BJ (cell line): ENCODE data around the gene LCAT. TPM values are rescaled to one million over a fixed set of nuclear protein-coding genes. Genes with fewer than 3 reads are reported as not detected.

Source experiments
- CTCF ChIA-PET: fragments of 350-600 bp; formaldehyde crosslinking; extraction: SDS; loops from one replicate; lab custom pipeline; 2021; ENCODE audit warnings: antibody characterized with exemption, inconsistent platforms; lab: Yijun Ruan, JAX
- POLR2A ChIA-PET: fragments of 300-600 bp; sonication (Branson Sonifier 250); formaldehyde crosslinking; extraction: SDS; loops from one replicate; lab custom pipeline; 2021; ENCODE audit warnings: antibody characterized with exemption; lab: Charles Lee
- DNase-seq: peaks from one replicate; pipeline ENCODE4 v3.0.0-alpha.2; 2011; ENCODE audit warnings: low read depth
- H3K27me3 ChIP-seq: 2 replicates; pipeline ENCODE4 v1.6.0; 2011; ENCODE audit warnings: low read length; ENCODE audit not compliant: control insufficient read depth, insufficient read depth
- H3K36me3 ChIP-seq: 2 replicates; pipeline ENCODE4 v1.5.1; 2011; ENCODE audit warnings: low read length; ENCODE audit not compliant: control insufficient read depth, insufficient read depth
- H3K4me3 ChIP-seq: 2 replicates; pipeline ENCODE4 v1.5.1; 2011; ENCODE audit warnings: low read depth, mild to moderate bottlenecking, control low read depth, low read length
- polyA plus RNA-seq: library from polyadenylated mRNA; depleted of rRNA; stranded (reverse); fragments of >200 nt; gene quantifications from 2 replicates; pipeline ENCODE4 v1.2.3, GENCODE V29; 2011
- TF ChIP-seq, protein P1 (sequence below): IDR thresholded peaks from 2 replicates; pipeline ENCODE4 v1.5.1; 2011; ENCODE audit warnings: low read depth, mild to moderate bottlenecking, control low read depth, inconsistent platforms, low read length, moderate library complexity; ENCODE audit not compliant: insufficient read depth

The LCAT gene
- polyA plus RNA-seq, 1 experiment, result 13.6 TPM

DNA sequence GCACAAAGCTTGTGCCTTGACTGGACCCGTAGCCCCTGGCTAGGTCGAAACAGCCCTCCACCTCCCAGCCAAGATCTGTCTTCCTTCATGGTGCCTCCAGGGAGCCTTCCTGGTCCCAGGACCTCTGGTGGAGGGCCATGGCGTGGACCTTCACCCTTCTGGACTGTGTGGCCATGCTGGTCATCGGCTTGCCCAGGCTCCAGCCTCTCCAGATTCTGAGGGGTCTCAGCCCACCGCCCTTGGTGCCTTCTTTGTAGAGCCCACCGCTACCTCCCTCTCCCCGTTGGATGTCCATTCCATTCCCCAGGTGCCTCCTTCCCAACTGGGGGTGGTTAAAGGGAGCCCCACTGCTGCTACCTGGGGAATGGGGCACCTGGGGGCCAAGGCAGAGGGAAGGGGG is 15.8 kb downstream of the LCAT start:
- ChIA-PET CTCF (interaction anchor here (0.6 to 12.9 kb wide), 21 partner anchors 9 to 407 kb away, joined by 3 to 155 read pairs (median 4); partner anchors contain the start of genes NRN1L, PSKH1 and PSMB10), POLR2A (no interaction called here)
- no peak for DNase-seq

DNA sequence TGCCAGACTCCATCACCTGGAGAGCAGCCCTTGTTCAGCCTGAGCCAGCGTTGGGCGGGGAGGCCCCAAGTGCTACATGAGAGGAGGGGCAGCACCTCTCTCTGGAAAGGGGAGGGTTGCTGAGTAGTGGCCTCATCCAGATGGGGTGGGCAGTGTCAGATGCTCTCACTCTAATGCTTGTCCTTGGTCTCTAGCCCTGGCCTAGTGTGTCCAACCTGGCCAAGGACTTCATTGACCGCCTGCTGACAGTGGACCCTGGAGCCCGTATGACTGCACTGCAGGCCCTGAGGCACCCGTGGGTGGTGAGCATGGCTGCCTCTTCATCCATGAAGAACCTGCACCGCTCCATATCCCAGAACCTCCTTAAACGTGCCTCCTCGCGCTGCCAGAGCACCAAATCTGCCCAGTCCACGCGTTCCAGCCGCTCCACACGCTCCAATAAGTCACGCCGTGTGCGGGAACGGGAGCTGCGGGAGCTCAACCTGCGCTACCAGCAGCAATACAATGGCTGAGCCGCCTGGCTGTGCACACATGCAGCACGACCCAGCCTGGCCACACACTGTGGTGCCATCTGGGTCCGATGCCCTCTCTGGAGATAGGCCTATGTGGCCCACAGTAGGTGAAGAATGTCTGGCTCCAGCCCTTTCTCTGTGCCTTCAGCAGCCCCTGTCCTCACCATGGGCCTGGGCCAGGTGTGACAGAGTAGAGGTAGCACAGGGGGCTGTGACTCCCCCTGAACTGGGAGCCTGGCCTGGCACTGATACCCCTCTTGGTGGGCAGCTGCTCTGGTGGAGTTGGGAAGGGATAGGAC is 16.6 kb downstream of the LCAT start:
- CTCF ChIA-PET, result interaction anchor here (0.7 to 12.9 kb wide), 15 partner anchors 8 to 381 kb away, joined by 3 to 155 read pairs (median 4); partner anchors contain the start of genes NRN1L and PSKH1
- peaks cover 25% of the 10 kb centered on the region for H3K36me3 ChIP-seq
- POLR2A ChIA-PET, result no interaction called here
- DNase-seq, result no peak
- no peaks in the 10 kb centered on the region for H3K27me3 ChIP-seq
- TF ChIP-seq, protein P1, sequence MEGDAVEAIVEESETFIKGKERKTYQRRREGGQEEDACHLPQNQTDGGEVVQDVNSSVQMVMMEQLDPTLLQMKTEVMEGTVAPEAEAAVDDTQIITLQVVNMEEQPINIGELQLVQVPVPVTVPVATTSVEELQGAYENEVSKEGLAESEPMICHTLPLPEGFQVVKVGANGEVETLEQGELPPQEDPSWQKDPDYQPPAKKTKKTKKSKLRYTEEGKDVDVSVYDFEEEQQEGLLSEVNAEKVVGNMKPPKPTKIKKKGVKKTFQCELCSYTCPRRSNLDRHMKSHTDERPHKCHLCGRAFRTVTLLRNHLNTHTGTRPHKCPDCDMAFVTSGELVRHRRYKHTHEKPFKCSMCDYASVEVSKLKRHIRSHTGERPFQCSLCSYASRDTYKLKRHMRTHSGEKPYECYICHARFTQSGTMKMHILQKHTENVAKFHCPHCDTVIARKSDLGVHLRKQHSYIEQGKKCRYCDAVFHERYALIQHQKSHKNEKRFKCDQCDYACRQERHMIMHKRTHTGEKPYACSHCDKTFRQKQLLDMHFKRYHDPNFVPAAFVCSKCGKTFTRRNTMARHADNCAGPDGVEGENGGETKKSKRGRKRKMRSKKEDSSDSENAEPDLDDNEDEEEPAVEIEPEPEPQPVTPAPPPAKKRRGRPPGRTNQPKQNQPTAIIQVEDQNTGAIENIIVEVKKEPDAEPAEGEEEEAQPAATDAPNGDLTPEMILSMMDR, result no peak
- H3K4me3 ChIP-seq, result no peak overlapping the region

More for the DNA sequence above, 15.8 kb downstream of the LCAT start:
- TF ChIP-seq, protein P1, result no peak
- peaks cover 24% of the 10 kb centered on the region for H3K36me3 ChIP-seq
- no peaks in the 10 kb centered on the region for H3K27me3 ChIP-seq
- H3K4me3 ChIP-seq, result no peak overlapping the region

DNA sequence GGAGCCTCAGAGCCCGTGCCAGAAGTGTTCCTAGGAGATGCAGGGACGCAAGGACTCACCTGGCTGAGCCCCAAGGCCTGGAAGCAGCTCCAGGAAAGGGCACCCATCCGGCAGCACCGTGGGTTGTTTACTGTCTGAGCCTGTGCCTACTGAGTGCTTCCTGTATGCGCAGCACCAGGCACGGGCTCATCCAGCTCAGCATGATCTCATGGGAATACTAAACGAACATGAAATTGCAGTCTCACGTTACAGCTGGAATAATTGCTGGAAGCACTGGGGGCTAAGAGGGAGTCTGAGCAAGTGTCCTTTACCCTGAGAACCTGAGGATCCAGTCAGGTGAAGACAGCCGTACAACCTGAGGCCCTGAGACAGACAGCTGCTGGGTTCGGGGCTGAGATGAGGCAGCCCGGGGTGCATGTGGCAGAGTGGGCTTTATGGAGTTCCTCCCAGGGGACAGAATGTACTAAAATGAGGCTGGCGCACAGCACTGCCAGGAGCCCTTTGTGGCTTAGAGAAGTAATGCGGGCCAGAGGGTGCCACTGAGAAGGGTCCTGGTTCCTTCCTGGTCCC is 17.7 kb downstream of the LCAT start:
- ChIA-PET CTCF (interaction anchor here (0.7 to 12.9 kb wide), 12 partner anchors 9 to 405 kb away, joined by 3 to 155 read pairs (median 3); partner anchors contain the start of gene NRN1L), POLR2A (no interaction called here)
- no peak for DNase-seq

DNA sequence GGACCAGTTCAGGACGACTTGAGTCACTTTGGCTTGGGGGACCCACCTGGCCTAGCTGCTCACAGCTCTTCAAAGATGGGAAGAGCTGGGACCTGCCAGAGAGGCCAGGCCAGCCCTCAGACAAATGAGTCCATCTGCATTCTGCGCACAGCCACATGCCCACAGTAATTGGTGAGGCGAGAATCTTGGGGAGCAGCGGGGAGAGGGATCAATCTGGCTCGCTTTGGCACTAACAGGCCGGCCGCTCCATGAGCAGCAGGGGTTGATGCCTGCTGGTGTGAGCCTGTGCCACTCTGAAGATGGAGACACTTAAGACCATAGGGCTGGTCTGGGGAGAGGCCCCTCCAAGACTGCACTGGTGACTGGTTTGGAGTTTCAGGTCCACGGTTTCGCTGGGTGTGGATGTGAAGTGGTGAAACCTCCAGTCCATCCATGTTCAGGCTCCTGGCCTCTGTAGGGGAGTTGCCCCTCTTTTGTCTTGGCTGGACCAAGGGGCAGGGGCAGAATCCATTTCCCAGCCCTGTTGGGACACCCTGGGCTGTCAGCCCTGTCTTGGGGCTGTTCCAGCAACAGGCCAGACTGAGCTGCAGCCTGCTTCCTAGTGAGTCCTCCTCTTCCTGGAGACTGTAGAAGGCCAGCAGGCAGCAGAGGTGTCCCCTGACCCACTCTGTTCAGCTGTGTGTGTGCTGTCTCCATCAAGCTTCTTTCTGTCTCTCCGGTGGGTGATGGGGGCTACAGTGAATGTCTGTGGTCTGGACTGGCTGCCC is 19.6 kb downstream of the LCAT start:
- Histone ChIP-seq H3K4me3 (no peak overlapping the region), H3K27me3 (no peaks in the 10 kb centered on the region), H3K36me3 (peaks cover 23% of the 10 kb centered on the region)
- TF ChIP-seq, protein P1, result no peak
- ChIA-PET CTCF (interaction anchor here (0.6 to 5.1 kb wide), 7 partner anchors 9 to 403 kb away, joined by 3 to 38 read pairs (median 4); no protein-coding TSS in a partner anchor), POLR2A (interaction anchor here (0.6 kb wide), 1 partner anchor 12 kb away, joined by 5 read pairs; no protein-coding TSS in a partner anchor)
- DNase-seq, result no peak

More for the DNA sequence above, 17.7 kb downstream of the LCAT start:
- Histone ChIP-seq H3K4me3 (no peak overlapping the region), H3K36me3 (peaks cover 25% of the 10 kb centered on the region), H3K27me3 (no peaks in the 10 kb centered on the region)
- TF ChIP-seq, protein P1, result 0 out of 2 replicates have a peak, but pooled peaks have one; percentile 7
